ENCODE results near the gene ADNP.
"Not testable (repeated sequence)": the region's sequence is repeated elsewhere in the genome, so short reads cannot be mapped to it uniquely, and the experiment has no call there.

ADNP gene

DNA sequence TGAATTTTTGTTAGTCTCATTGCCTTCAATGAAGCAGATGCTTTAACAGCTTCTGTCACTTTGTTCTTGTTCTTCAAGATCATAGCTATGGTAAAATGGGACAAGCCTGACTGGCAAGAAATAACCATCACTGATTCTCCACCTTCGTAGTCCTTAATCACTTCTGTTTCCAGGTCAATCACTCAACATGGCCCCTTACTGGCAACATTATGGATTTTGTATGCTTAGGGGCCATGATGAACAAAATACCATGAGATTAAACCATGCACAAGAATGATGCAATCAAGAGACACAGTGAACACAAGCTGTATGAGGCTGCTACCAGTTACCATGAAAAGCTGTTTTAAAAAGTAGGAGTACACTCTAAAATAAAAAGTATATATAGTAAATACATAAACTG lies 32.8 kb downstream of the ADNP start:
- no peak for DNase-seq

- DNase-seq, result no peak
These were observed 36.0 kb downstream of the ADNP start for GRCh38 chr20:50895111-50895830.

DNA sequence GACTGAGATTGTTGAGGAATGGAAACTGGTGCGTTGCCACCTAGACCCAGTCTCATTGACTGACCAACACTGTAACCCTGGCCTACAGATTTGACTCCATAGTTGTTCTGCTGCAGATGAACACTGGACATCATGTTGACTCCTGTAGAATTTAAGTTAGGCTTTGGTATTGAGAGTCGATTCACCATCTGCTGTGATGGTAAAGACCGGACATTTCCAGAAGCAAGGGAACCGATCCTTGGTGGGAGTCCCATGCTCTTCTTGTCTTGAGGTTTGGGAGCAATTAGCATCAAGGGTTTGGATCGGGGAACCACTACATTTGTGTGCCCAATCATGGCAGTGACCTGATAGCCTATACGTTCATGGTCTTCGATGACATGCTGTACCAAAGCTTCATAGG lies 37.6 kb downstream of the ADNP start:
- DNase-seq, result no peak

DNA sequence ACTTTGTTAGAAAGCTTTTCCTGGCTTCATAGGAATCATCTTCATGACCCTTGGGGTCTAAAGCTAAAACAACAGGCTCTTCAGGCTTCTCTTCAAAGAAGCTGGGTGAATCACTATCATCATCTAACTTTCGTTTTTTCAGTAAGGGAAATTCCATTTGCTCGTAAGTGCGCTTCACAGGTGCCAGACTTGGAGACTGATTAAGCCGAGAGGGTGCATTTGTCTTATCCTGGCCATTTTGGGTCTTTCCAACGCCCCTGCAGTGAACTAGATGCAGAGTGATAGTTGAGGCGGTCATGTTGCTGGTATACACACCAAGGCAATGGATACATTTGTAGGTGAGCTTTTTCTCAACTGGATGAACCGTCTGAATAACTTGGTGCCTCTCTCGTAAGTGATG lies 38.8 kb downstream of the ADNP start:
- DNase-seq, result no peak

- no peak for DNase-seq
These were observed 40.1 kb downstream of the ADNP start for GRCh38 chr20:50891138-50891537.

DNA sequence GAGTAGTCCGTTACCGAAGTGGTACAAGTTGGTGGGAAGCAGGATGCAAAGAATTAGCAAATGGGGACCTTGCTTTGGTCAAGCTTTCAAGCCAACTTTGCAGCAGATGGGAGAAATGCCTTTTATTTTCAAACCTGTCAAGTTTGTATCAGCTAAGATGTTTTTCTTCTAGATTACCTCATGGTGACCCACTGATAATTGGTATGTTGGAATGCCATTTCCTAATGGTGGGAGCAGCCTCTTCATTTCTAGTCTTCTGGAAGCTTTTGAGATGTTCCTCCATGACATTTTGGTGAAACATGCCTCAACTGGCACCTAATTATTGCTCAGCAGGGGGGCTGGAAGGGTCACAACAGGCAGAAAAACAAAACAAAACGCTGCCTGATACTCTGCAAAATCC lies 43.7 kb downstream of the ADNP start:
- no peak for DNase-seq

DNA sequence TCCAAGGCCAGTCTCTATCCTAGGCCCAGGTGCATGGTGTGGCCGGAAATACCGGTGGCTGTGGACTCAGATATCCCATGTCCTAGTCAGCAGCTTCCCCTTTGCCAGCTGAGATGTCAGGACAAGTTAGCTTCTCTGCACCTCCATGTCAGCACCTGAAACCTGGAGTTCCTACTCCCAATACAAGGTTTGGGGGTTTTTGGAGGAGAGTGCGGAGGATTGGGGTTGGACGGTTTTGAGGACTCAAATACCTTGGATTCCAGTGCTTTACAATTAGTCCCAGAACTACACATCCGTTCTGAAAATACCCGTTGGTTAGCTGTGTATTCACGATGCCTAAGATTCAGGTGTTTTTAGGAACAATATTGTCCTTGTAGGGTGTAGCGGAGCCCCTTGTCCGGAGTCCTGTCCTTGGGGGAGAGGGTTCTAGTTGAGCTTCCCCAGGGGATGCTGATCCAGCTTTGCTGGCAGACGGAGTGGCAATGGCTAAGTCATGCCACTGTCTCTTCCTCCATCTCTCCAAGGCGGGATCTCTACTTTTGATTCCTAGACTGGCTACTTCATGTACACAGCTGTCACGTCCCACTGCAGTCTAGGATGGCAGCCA lies 45.0 kb downstream of the ADNP start:
- DNase-seq, result no peak

DNA sequence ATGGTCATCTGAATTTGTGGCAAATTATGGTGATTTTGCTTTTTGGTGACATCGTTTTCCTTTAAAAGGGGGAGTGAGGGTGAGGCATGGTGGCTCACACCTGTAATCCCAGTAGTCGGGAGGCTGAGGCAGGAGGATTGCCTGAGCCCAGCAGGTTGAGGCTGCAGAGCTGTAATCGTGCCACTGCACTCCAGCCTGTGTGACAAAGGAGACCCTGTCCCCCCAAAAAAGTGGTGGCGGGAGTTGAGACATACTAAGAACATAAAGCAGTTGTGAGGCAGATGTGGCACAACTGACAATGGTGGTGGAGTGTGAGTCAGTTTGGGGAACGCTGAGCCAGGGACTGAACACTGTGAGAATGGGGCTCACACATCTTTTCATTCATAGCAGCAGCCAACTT lies 45.5 kb downstream of the ADNP start:
- no peak for DNase-seq

DNA sequence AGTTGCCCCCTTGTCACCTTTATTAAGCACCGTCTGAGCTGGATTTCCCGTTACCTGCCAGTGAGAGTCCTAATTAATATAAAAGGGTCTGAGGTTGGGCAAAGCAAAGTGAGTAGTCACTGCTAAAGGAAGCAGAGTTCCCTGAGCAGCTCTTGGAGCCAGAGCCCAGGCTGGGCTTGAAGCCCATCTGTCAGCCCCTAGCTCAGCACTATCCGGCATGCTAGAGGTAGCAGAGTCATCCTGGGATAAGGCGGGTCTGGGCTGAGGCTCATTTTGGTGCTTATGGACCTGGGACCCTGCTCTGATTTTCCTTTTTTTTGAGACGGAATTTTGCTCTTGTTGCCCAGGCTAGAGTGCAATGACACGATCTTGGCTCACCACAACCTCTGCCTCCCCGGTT lies 46.2 kb downstream of the ADNP start:
- no peak for DNase-seq

GRCh38 chr20:50883856-50884255 lies 47.4 kb downstream of the ADNP start:
- no peak for DNase-seq

DNA sequence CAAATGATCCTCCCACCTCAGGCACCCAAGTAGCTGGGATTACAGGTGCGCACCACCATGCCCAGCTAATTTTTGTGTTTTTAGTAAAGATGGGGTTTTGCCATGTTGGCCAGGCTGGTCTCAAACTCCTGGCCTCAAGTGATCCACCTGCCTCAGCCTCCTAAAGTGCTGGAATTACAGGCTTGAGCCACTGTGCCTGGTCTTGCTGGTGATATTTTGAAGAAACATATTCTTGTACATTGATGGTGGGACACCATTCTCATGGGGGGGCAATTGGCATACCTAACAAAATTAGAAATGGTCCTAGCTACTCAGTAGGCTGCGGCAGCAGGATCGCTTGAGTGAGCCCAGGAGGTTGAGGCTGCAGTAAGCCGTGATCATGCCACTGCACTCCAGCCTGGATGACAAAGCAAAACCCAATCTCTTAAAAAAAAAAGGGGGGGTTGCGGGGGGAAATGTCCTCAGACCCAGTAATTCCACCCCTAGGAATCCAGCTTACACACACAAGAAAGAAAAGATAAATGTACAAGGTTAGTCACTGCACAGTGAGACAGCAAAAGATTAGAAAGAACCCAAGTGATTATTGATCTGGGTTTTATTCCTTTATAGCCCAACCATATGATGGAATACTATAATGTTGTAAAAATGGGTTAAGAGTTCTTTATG lies 49.3 kb downstream of the ADNP start:
- not testable (repeated sequence) for DNase-seq

DNA sequence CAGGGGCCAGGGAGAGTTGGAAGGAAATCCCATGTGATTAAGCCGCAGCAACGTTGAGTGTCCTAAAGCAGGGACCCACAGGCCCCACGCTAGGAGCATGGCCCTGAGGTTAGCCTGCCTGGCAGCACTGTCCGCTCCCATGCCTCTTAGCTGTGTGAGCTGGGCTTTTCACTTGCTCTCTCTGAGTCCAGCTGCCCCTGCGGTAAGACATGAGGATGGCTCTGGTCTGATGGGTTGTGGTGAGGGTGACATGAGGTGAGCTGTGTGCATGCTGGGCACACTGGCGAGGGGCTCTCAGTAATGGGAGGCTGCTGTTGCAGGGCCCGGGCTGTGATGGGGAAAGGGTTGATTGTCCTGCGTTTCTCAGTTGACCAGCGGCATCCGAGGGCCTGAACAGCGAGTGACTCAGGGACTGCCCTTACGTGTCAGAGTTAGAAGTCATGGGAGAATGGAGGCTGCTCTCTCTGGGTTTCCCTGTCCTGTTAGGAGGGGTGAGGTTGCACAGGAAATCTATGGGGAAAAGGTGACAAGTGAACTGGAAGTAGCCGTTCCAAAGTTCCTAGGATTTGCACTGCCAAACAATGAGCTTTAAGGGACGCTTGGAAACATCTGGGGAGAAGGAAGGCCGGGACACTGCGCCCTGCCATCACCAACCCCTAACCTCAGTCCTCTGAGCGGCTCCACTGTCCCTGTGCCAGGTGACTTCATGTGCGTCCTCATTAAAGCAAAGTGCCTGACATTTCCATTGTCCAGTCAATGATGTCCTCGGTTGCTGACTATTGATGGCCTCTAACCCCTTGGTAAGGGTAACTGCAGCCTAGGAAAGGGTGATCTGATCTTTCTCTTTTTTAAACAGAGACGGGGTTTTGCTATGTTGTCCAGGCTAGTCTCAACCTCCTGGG lies 51.3 kb downstream of the ADNP start:
- DNase-seq, result no peak

DNA sequence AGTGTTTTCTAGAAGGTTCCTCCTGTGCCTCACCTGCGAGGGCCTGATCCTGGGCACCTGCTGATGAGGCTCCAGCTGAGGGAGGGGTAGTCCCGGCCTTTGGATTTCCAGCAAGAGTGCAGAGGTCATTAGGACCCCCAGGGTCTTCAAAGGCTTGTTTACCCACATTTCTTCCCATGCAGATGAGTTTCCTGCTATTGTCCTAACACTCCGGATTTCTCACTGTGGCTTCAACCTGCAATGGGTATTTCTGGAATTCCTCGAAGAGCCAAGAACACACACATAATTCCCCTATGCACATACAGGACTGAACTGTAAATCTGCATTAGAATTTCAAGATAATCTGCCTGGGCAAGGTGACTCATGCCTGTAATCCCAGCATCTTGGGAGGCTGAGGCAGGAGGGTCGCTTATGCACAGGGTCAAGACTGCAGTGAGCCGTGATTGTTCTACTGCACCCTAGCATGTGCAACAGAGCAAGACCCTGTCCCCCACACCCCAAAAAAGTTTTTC lies 53.9 kb downstream of the ADNP start:
- DNase-seq, result no peak

GRCh38 chr20:50876816-50877215 lies 54.4 kb downstream of the ADNP start:
- DNase-seq, result no peak

- DNase-seq, result no peak
These were observed 55.1 kb downstream of the ADNP start for GRCh38 chr20:50876063-50876685.

- DNase-seq, result no peak
These were observed 56.2 kb downstream of the ADNP start for GRCh38 chr20:50874758-50875665.

DNA sequence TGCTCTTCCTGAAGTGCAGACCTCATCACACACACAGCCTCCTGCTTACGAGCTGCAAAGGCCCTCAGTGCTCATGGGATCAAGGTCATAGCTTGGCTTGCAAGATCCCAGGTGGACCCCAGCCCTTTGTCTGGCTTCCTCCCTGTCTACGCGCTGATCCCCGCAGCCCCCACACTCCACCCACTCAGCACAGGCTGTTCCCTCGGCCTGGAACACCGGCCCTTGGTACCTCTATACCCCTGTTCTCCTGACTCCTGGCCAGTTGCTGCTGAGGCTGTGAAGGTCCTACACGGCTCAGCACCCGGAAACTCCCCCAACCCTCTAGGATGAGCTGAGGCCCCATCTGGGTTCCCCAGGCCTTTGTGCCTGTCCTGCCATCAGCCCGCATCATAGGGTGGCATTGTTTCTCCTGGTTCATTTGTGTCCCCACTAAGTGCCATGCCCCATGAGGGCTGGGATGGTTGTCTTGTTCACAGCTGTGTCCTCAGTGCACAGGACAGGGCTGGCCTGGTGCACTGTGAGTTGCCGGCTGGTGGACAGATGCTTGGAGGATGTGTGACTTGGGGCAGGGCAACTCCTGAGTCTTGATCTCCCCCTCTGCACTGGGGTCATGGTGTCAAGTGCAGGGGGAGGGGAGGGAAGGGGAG lies 57.0 kb downstream of the ADNP start:
- no peak for DNase-seq

DNA sequence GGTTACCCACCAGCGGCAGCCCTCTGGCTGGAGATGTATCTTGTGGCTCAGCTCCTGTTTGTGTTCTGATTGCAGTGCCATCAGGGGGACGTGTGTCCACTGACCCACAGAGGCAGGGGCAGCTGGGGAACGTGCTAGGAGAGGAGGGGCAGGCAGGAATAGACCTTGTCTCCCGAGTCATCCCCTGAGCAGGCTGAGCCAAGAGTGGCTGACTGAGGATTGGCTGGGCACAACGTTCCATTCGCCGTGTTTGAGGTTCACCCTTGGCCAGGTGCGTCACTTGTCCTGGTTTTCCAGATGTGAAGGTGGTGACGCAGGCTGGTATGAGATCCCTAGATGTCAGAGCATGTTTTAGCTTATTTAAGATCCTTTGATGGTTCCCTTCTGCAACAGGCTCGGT lies 57.7 kb downstream of the ADNP start:
- DNase-seq, result no peak

DNA sequence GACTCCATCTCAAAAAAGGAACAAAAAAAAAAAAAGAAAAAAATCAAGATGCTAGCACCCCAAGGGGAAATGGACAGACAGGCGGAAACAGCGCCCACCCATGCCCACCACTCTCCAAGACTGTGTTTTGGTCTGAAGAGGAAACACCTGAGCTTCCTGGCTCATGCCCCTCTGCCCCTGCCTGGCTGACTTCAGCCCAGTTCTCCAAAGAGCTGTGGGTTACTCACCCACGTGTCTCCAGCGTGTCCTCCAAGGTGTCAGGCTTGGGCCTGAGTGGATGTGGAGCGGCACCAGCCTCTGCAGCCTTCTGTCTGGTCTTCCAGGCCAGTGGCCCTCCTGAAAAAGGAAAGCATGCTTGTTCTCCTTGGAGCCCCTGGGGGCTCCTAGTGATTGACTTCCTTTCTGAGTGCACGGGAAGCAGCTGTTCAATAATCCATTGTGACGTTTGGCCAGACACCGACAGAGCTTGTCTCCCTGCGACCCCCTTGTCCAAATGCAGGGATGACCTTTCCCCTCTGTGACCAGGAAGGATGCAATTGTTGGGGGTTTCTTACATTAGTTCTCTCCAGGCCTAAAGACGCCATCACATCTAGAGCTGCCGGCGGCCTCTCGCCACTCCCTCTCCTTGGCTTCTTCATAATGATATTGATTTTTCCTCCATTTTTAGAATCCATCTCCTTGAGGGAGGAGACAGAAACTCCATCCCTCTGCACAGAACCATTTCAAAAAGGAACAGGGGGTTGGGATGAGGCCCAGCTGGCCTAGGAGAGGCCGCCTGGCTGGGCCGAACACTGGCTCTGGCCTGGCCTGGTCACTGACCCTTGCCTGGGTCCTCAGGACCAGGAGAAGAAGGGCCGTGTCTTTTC lies 58.4 kb downstream of the ADNP start:
- DNase-seq, result no peak

GRCh38 chr20:50870561-50871161 lies 60.6 kb downstream of the ADNP start:
- DNase-seq, result no peak
